ENCODE data around the gene OR8H3.

DNA sequence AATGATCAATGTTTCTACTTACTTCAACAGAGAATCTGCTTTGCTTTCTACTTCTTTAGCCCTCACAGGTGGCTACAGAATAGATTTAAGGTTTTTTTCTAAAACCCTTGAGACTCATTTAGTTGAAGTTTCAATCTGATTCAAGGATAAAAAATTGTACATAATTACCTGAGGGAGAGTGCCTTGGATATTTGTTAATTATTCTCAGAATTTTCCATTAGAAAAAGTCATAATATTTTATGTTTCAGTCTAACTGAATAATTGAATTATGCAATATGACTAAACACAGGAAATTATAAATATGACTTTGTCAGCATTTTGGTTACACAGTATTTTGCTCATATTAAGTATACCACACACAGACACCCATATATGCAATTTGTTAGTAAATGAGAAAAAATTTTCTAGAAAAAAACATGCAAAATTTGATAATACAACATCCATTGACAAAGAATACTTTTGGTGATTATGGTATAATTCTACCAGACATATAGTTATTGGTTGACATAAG is 18.0 kb downstream of the OR8H3 start, which contains the start of gene OR8J3:
- TF ChIP-seq POLR2AphosphoS5 (IDR thresholded peaks at IDR 0.05; ENCODE audit: low read depth, low read length) (no peak), POLR2A (IDR thresholded peaks at IDR 0.05; ENCODE audit: borderline replicate concordance, extremely low read depth, insufficient read depth, insufficient read length) (no peak), EZH2 (IDR thresholded peaks at IDR 0.05) (no peak), EZH2phosphoT487 (IDR thresholded peaks at IDR 0.05; ENCODE audit: borderline replicate concordance) (no peak), TCF7L2 (IDR thresholded peaks at IDR 0.05; ENCODE audit: borderline replicate concordance, extremely low read depth, insufficient read depth, insufficient read length) (no peak), JUND (IDR thresholded peaks at IDR 0.05) (no peak), CEBPB (IDR thresholded peaks at IDR 0.05; ENCODE audit: low read depth) (no peak)
- TF ChIP-seq, protein P1, sequence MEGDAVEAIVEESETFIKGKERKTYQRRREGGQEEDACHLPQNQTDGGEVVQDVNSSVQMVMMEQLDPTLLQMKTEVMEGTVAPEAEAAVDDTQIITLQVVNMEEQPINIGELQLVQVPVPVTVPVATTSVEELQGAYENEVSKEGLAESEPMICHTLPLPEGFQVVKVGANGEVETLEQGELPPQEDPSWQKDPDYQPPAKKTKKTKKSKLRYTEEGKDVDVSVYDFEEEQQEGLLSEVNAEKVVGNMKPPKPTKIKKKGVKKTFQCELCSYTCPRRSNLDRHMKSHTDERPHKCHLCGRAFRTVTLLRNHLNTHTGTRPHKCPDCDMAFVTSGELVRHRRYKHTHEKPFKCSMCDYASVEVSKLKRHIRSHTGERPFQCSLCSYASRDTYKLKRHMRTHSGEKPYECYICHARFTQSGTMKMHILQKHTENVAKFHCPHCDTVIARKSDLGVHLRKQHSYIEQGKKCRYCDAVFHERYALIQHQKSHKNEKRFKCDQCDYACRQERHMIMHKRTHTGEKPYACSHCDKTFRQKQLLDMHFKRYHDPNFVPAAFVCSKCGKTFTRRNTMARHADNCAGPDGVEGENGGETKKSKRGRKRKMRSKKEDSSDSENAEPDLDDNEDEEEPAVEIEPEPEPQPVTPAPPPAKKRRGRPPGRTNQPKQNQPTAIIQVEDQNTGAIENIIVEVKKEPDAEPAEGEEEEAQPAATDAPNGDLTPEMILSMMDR (IDR thresholded peaks at IDR 0.05 in 2 of 3, conservative IDR thresholded peaks at IDR 0.05 in 1 of 3; ENCODE audit: borderline replicate concordance in 1 of 3, insufficient read depth in 1 of 3, low read depth in 2 of 3, low read length in 2 of 3), result no peak
- TF ChIP-seq, protein P2, sequence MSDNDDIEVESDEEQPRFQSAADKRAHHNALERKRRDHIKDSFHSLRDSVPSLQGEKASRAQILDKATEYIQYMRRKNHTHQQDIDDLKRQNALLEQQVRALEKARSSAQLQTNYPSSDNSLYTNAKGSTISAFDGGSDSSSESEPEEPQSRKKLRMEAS (IDR thresholded peaks at IDR 0.05), result no peak
